NCI-H748 treated with DMSO at 0.1 percent for 48 hours (cell line): ENCODE measurements around the gene KRT17.
"Not testable (repeated sequence)": the region's sequence is repeated elsewhere in the genome, so short reads cannot be mapped to it uniquely, and the experiment has no call there.

Source experiments
- DNase-seq: peaks from one replicate; lab custom pipeline; 2025; lab: John Stamatoyannopoulos, UW

KRT17 gene

DNA sequence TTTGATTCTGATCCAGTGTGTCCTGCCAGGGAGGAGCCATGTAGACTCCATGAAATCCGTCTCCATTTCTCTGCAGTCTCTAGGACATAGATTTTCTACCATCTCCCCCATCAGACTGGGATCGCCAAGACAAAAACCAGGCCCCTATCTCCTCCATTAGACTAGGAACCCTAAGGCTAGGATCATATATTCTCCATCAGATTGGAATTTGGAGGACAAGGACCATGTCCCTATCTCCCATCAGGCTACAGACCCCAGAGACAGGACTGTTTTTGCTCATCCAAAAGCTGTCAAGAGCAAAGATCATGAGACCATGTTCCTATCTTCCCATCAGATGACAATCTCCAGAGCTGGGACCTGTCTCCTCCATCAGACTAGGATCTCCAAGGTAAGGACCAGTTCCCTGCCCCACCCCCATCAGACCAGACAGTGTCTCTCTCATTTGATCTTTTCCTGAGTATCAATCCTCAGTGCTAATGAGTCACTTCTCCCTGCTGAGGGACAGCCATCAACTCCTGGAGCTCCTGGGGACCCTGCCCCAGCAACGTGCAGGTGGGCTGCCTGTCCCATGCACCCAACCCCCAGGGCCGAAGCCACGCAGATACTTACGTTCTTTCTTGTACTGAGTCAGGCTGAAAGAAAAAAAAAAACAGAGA lies 4.3 kb downstream of the KRT17 start:
- not testable (repeated sequence) for DNase-seq

DNA sequence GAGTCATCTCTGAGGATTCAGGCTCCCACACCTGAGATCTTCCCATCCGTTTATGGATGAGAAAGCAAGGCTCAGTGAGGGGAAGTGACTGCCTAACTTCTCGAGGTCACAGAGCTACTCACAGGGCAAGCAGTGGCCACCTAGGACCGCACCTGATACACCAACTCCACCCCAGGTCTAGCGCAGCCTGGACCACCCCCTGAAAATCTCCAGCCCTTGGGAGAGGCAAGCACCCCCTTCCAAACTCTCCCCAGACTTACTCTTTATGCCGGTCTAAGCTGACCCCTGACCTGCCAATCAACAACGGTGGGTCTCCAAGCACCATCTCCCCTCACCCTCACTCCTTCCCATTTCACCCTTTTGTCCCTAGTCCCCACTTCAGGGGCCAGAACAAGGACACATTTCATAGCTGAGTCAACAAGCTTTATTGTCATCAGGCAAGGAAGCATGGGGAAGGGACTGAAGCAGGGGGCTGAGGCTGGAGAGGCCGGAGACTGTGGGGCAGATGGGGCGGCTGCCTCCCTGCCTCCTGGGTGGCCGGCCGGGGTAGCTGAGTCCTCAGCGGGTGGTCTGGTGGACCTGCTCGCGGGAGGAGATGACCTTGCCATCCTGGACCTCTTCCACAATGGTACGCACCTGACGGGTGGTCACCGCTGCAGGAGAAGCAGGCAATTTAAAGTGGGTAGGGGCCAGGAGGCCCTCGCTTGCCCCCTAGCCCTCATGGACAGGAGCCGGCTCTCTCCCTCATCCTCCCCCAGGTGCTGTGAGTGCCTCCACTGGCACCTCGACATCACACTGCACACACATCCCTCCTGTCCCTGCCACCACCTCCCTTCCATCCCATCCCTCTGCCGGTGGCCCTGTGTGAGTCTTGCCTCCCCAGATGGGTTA lies 5.1 kb downstream of the KRT17 start:
- DNase-seq, result no peak

DNA sequence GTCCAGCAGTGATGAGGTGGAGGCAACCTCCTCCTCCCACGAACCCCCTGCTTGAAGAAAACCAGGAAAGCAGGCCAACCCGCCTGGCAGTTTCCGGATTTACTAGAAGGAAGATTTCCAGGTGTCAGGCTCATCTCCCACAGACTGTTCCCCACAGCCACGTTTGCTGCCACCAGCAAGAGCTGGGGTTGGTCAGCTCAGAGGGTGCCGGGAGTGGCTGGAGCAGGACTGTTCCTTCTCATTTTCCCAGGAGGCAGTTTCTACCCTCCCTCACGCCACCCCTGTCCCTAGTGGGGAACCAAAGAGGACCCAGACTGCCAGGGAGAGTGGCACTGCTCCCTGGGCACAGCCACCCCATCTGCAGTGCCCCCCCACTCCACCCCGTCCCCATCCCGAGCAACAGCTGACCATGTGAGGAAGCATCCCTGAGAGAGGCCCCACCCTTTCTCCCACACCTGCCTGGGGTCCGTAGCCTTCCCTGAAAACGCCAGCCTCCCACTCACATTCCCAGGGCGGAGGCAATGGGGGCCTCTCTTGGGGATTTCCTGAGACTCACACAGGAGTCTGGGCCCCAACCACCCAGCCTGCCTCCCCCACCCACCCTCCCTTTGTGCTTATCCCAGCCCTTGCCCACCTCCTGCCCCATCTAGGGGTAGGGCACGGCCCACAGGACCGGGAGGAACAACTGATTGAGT lies 5.9 kb downstream of the KRT17 start:
- no peak for DNase-seq

DNA sequence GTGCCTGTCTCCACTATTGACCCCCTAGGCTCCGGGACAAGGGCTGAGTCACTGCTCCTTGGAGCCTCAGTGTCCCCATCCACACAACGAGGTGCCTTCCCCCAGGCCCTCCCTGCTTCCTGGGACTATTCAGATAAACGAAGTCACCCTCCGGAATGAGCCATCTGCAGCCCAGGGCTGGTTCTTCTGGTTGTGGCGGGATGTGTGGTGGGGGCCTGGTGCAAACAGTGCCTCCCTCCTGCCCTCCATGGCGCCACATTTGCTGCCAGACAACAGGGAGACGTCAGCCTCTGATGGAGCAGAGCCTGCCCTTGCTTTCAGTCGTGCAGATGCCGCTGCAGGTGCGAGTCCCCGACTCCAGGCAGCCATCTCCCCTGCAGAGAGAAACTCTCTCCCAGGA lies 6.7 kb downstream of the KRT17 start:
- DNase-seq, result no peak

DNA sequence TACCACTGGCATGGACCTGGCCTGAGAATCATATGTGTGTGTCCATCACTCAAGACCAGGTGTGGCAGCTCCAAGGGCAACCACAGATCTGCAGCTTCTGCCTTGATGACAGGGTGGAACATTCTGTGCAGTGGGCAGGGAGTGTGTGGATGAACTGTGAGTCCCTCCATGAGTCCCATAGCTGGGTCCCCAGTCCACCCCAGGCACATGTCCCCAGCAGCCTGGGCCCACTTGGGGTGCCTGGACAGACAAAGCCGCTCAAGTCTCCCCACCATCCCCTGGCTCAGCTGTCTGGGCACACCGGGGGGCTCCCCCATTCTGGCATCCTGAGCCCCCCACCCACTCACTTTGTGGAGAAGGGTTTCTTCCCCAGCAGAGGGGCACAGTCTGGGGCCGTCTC lies 7.2 kb downstream of the KRT17 start:
- DNase-seq, result no peak

DNA sequence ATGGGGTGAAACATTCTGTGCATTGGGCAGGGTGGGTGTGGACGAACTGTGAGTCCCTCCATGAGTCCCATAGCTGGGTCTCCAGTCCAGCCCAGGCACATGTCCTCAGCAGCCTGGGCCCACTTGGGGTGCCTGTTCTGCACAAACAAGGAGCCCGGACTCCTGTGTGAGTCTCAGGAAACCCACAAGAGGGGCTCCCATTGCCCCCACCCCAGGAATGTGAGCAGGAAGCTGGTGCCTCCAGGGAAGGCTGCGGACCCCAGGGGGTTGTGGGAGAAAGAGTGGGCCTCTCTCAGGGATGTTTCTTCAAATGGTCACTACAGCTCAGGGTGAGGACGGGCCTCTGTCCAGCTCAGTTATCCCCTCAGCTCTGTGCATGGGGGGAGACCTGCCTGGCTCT lies 7.9 kb downstream of the KRT17 start:
- DNase-seq, result not testable (repeated sequence)

DNA sequence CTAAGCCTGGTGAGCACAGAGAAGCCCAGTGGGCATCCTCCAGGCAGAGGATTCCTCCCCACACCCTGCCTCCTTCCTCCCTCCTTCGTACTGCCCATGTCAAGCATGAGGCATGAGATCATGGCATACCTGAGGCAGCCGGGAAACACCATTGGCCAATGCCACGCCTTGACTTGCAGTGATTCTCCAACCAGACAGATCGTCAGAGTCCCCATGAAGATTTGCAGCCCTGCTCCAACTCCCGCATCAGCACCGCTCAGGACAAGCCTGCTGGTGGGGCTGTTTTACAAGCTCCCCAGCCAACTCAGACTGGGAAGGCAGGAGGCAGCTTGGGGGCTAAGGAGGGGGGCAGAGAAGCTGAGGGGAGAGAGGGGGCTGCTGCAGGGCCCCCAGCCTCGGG lies 8.9 kb downstream of the KRT17 start:
- DNase-seq, result no peak

DNA sequence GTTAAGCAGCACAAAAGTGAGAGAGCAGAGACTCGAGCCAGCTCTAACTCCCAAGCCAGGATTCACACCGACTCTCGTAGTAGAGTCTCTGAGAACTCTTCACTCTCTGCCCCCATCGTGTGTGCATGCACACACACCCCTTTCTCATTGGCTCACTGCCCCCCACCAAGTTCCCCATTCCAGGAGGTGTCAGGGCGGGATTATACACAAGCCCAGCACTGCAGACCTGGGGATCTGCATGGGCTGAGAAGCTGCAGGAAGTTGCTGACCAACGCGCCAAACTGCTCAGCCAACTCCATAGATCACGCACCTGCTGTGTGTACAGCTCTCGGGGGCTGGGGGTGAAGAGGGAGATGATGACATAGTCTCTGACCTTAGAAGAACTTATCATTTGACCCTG lies 9.6 kb downstream of the KRT17 start:
- not testable (repeated sequence) for DNase-seq

DNA sequence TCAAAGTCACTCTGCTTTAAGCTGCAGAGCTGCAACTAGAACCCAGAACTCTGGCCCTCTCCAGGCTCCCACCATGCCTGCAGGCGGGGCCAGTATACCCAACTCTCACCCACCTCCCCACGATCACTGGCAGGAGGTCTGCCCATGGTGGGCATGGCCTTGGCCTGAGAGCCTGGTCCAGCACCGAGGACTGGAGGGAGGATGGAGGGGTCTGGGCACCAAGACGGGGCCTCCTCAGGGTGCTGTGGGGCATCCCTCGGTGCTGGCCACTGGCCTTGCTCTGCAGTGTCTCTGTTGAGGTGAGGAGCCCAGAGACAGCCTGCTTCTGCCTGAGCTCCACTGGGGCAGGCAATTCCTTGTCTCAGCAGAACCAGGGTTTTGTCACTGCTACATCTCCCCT lies 10.3 kb downstream of the KRT17 start:
- DNase-seq, result no peak

DNA sequence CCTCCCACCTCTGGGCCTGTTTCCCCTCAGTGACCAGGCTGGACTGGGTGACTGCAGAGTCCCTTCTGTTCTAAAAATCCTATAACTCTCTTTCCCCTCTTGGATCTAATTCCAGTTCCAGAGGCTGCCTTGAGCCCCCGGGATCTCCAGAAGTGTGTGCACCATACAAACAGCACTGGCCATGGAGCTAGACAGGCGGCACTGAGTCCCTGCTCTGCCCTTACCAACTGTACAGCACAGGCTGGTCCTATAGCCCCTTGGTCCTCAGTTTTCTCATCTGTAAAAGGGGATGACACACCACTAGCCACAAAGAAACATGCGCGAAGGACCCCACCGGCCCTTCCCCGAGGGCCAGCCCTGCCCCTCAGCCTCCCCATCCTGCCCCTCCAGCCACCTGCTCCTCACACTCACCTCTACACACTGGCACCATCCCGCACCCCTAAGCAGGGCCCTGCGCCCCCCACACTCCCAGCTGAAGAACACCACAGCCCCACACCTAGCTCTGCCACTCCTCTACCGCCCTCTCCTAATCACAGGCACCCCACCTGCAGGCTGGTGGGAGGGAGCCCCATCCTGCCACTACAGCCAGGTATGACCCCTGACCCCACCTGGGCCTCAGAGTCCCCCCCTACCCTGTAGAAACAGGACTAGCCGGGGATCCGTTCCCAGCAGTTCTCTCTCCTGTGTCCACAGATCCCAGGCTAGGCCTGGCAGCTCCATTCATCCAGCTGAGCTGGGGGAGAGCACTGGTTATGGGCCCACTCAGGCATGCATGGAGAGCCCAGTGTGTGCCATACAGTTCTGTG lies 10.9 kb downstream of the KRT17 start:
- no peak for DNase-seq

DNA sequence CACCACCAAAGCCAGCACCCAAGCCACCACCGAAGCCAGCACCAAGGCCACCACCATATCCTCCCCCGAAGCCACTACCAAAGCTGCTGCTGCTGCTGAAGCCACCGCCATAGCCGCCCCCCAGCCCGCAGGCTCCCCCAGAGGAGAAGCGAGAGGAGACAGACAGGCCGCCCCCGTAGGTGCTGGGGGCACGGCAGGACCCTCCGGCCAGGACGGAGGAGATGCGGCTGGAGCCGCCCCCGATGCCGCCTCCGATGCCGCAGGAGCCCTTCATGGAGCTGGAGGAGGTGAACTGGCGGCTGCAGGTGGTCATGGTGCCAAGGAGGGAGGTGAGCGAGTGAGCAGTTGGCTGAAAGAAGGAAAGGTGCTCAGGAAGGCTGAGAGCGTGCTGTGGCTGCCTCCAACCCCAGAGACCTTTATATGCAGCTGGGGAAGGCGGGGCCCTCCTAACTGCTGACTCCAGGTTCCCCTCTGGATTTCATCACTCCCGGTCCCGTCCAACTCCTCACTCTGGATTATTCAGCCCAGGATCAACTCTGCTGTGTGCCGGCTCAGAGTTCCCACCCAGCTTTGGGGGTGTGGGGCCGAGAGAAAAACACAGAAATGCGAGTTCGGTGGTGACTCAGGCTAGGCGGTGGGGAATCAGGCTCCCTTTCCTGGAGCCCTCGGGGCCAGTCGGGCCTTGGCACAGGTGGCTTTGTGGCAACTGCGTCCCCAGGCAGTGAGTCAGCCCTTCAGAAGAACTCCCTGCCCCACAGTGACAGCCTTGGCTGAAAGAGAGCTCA lies 11.8 kb downstream of the KRT17 start, which contains the start of gene KRT16:
KRT16 (minus strand) TSS at position 392 of the 785 bp plus-strand sequence; CDS start at position 313, 79 bp downstream.
- DNase-seq, result not testable (repeated sequence)

DNA sequence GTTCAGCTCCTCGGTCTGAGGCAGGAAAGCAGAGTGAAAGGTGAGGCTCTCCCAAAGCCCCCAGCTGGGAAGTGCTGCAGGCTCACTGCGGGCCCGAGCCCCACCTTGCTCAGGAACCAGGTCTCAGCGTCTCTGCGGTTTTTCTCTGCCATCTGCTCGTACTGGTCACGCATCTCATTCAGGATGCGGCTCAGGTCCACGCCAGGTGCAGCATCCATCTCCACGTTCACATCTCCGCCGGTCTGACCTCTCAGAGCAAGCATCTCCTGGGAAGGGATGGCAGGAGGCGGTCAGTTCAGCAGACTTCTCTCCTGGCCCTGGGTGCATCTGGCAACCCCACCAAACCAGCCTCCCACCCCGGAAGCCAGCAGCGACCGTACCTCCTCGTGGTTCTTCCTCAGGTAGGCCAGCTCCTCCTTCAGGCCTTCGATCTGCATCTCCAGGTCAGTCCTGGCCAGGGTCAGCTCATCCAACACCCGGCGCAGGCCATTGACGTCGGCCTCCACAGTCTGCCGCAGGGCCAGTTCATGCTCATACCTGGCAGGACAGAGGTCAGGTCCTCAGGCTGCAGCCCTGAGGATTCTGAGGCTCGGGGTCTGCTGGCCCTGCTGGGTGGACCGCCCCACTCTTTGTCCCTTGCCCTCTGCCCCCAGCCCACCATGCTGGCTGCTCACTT lies 13.3 kb downstream of the KRT17 start:
- DNase-seq, result no peak

DNA sequence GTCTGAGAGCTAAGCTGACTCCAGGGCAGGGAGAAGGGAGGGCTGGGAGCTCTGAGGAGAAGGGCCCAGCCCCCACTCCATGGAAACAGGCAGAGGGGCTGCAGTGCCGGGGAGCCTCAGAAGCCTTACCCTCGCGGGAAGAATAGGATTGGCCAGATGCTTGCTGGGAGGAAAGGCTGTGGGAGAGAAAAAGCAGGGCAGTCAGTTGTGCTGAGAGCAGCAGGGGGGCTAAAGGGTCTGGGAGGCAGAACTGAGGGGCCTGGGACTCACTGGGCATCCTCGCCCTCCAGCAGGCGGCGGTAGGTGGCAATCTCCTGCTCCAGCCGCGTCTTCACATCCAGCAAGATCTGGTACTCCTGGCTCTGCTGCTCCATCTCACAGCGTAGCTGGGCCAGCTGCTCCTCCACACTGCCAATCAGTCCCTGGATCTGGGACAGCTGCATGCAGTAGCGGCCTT lies 14.3 kb downstream of the KRT17 start:
- not testable (repeated sequence) for DNase-seq

DNA sequence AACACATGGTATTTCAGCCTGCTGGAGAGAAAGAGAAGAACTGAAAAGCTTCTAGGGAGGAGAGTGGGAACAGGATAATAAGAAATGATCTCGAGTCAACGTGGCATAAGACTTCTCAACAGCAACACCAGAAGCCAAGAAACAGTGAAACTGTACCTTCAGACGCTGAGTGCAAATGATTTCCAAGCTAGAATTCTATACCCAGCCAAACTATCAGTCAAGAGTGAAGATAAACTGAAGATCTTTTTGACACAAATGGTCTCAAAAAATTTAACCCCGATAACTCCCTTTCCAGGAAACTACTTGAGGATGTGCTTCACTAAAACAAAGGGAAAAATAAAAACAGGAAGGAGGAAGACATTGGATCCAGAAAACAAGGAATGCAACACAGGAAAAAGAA lies 17.4 kb downstream of the KRT17 start:
- DNase-seq, result not testable (repeated sequence)

DNA sequence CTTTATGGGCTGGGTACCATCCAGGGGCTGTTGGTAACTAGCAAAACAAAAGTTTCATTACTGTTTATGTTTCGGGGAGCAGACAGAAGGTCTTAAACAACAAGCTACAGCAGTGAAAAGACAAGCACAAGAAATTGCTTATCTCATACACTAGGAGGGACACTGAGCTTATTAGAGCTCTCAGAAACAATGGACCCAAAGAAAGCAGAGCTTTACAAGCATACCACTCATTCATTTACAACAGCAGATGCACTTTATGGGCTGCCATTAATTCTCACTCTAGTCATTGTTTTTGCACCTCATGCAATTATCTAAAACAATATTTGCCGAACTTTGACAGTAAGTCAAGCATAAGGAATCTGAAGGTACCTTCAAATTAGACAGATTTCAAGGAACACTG lies 21.9 kb downstream of the KRT17 start:
- DNase-seq, result no peak

DNA sequence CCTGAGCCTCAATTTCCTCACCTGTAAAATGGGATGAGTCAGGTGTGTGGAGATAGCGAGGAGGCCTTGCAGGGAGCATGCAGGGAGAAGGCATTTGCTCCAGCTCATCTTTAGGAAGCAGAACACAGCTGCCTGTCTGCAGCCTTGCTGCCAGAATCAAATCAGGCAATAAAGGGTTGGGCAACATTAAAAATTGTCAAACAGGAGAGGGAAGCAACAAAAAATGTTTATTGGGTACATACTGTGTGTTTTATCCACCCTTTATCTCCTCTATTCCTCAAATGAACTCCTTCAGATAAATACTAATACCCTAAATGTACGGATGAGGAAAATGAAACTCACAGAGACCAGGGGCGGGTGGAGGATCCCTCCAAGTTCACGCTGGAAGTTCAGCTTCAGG lies 24.1 kb downstream of the KRT17 start:
- no peak for DNase-seq

DNA sequence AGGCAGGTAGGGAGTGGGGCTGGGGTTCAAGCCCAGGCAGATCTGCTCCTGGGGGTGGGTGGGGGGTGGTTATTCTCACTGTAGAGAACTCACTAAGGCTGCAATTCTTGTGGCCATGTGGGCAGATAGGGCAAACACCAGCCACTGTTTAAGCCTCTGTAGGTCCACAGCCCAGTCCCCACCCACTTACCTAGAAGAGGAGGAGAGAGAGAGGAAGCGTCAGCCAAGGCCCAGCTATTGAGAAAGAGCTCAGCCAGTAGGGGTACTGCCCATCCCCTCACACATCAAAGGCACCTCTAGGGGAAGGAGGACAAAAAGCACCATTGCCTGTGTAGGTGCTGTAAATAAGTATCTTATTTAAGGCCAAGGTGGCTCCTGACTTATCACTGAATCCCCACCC lies 24.7 kb downstream of the KRT17 start:
- DNase-seq, result no peak

DNA sequence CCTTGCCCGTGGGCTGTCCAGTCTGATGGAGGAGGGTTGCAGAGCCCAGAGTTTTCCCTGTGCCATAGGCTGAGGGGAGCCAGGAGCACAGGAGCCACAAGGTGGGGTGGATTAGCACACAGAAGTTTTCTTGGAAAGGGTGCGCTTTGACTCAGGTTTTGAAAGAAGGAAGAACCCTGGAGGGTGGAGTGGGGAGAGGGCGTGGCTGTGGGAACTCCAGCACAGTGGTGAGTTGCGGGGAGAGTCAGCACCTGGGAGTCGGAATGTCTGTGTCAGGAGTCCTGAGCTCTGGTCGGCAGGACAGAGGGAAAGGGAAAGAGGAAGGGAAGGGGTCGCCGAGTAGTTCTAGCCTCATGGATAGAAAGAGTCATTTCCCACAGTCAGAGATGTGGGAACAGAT lies 28.8 kb downstream of the KRT17 start:
- DNase-seq, result no peak

DNA sequence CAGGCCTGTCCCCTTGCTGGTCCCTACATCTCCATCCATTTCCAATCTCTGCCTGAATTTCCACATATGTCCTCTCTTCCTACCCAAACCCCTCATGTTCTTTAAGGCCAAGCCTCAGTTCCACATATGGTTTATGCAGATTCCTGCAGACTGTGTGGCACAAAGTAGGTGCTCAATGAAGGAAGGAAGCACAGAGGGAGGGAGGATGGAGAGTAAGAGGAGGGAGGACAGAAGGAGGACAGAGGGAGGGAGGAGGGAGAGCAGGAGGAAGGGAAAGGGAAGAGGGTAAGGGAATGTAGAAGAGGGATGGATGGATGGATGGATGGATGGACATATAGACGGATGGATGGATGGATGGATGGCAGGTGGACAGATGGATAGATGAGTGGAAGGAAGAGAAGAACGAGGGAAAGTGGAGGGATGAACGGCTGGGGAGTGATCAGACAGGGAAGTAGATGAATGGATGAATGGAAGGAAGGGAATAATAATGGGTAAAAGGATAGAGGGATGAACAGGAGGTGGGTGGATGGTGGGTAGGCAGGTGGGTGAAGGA lies 29.9 kb downstream of the KRT17 start:
- no peak for DNase-seq
